Eye (tissue), 1 donor: ENCODE results near the gene AQP5.
"Not testable (repeated sequence)": the region's sequence is repeated elsewhere in the genome, so short reads cannot be mapped to it uniquely, and the experiment has no call there.

Experiments used
- DNase-seq: peaks from one replicate; pipeline ENCODE4 v3.0.0-alpha.2; 2015

Gene AQP5

DNA sequence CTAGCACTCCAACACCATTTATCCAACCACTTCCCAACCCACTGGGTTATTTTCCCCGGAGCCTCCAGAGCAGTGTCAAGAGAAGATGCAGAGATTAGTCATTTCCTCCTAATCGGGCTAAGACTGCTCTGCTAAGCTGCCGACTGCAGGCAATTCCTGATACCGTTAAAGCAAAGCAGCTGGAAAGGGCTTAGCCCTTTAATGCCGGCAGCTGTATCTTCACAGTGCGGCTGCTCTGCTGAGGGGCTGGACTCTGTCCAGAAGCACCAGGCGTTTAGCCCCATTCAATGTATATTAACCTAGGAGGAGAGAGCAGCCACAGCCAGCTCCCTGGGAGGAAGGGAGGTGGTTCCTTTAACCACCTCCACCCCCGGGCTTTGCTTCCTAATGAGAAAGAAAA, 22.2 kb downstream of the AQP5 start:
- DNase-seq, result peak; percentile 77

DNA sequence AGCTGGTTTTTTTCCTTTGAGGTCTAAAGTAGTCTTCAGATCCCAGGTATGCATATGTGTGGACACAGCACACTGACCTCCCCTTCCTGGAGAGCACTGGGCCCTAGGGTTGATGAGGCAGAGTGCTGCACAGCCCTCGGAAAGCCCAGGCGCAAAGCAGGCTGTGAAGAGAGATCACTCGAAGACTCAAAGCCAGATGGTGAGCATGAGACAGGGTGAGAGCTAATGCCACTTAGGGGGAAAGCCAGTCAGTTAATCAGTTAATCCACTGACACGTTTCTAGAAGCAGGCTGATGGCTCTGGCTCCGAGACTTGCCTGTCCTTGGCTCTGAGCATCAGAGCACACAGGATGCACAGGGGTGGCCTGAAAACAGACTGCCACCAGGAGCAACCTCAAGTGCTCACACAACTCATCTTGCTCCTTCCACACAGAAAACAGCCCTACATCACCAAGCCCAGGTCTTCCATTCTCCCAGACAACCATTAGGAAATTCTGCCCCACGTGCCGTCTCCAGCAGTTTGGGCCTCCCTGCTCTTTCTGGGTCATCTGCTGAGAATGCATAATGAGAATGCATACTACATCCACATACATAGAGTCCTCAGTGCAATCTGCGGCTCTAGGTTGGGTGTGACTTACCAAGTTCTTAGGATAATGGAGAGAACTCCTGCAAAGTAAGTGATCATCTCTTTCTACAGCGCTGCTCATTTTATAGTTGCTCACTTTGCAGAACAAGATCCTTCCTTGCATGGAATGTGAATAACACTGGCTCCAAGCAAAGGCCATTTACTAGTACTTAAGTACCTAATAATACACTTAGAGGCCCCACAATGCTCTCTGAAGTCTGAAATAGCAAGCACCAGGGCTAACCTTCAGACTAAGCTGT, 23.0 kb downstream of the AQP5 start:
- peak; percentile 65 for DNase-seq

DNA sequence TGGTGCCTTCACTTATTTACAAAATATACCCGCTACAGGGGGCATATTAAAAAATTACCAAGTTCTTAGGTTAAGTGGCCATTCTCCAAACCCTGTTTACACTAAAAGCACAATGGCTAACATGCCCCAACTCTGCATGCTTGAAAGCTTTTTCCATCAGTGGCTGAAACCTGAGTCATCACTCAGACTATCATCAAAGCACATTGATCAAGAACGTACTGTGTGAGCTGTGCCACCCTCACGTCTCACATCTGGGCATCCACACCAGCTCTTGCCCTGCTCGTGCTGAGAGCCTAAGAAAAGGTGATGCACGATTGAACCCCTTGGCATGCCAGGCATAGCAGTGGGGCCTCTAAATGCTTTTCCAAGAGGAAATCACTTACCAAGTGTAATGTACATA, 24.3 kb downstream of the AQP5 start:
- no peak for DNase-seq

DNA sequence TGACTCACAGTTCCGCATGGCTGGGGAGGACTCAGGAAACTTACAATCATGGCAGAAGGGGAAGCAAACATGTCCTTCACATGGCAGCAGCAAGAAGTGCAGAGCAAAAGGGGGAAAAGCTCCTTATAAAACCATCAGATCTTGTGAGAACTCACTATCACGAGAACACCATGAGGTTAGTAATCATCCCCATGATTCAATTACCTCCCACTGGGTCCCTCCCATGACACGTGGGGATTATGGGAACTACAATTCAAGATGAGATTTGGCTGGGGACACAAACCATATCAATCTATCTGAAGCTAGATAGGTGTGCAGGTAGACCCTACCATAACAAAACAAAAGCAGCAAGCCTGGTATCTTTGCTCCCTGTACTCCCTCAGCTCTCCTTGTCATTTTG, 24.8 kb downstream of the AQP5 start:
- DNase-seq, result not testable (repeated sequence)

DNA sequence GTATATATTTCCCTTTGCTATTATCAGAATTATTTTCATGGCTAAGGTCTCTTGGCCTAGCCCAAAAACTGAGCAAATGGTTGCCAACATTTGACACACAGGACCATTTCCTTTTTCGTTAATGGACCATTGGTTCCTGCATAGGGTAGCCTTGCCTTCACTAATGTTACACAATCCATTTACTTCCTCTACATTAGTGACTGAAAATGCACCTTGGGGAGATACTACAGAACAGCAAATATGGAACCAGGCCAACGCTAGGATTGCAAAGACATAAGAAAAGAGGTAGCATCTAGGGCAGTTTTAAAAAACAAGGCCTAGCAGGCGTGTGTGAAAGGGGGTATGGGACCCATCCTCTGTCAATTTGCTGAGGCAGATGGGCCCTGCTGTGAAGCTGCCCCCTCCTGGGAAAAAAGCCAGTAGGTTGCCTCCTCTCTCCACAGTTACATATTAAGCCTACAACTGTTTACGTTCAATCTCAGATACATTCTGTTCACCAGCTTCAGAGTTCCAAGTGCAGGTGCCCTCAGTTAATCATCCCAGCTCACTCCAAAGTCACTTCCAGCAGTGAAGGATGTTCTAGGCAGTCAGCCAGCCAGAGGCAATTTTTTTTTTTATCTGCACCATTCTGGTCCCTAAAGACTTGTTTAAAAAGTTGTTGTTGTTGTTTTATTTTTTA, 26.1 kb downstream of the AQP5 start:
- peak; percentile 26 for DNase-seq

DNA sequence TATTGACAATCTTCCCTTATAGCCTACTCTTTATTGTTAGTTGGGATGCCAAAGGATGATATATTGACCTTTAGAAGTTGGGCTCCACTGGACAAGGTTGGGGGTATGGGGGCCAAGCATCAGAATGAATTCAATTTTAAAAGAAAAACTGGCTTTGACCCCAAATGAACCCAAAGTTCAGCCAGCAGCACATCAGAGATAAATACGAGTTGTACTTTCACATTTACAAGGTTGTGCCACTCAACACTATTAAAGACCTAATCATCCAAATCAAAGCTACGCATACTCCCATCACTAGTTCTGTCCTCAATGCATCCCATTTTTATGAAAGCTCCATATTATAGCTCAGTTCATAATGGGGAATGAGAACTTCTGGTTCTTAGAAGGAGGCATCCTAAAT, 27.7 kb downstream of the AQP5 start:
- DNase-seq, result not testable (repeated sequence)

DNA sequence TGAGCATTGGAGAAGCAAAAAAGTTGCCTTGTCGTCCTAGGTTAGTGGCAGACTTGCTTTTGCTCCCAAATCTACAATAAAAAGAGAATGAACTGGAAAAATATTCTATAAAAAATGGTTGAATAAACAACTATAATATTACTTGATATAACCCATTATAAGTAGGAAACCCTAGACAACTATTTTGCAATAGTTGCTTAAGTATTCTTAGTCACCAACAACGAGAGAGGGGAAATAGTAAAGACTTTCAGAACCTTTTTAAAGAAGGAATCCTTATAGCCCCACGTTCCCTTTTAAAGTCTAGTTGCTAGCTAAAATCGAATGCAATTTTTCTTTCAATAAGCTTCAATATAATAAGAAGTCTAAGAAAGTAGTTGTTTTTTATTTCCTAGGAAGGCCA, 28.6 kb downstream of the AQP5 start:
- no peak for DNase-seq

DNA sequence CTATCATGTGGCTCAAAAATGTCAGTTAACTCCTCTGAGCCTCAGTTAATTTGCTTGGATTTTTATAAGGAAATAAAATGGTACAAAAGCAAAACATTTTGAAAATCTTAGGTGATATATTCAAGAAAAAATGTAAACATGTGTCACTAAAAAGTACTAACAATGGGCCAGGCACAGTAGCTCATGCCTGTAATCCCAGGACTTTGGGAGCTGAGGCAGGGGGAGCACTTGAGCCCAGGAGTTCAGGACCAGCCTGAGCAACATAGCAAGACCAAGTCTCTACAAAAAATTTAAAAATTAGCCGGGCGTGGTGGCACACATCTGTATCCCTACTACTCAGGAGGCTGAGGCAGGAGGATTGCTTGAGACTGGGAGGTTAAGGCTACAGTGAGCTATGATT, 36.8 kb downstream of the AQP5 start:
- no peak for DNase-seq

DNA sequence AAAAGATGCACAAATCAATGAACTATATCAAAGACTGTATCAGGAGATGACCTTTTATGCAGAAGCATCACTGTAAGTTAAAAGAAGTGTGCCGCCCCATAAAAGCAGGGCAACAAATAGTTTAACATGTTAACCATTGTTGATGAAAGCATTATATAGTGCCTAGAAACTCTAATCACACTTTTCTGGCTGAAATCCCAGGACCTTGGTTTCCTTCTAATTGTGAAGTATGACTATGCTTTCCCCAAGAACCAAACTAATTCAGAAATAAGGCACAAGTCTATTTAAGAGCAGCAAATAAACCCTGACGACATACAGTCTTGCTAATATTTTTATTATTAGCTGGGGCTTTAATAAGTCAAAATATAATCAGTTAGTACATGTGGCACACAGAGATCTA, 41.9 kb downstream of the AQP5 start:
- no peak for DNase-seq

DNA sequence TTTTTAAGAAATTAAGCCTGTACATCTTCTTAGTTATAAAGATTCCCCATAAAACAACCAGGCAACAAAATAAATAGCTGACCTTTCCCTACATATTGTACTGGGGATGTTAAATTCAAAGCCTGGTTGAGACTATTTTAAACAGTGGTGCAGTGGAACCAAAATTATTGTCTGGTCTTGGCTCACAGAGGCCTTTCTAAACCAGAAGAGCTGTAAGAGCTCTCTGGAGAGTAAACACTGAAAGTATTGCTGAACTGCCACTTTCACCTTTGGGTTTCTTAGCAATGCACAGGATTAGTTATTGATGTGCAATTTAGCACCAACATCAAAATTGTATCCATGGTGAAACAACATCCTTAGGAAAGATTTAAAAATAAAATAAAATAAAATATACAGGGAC, 43.0 kb downstream of the AQP5 start:
- DNase-seq, result no peak

DNA sequence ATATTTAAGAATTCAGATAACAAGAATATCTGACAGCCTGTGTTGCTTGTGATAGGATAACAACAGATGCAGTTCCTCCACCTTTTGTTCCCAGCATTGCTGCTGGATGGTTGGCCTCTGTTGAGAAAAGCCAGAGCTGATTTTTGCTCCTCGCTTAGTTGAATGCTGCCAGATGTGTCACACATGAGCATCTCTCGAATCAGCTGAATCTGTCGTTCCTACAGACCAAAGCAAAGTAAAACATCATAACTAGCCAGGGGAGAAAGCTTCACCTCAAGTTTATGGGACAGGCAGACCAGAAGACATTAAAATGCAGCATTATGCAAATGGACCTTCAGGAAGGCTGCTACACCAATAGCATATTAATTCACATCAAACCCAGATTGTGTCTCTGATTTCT, 43.5 kb downstream of the AQP5 start:
- no peak for DNase-seq

DNA sequence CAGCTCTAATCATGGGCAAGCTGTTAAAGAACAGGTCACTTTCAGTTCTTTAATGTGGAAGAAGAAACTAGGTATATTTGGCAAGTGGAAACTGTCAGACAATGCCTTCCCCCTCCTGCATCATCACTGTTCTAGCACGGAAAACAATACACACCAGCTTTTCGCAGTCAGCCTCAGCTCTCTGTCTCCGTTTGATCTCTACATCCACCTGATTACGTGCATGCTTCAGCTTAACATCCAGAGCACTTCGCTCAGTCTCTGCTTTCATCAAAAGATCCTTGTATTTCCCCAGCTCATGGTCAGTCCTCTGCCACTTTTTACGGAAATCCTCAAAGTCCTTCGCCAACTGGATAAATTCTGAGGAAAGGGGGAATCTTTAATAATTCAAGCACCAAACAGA, 44.6 kb downstream of the AQP5 start:
- DNase-seq, result no peak

DNA sequence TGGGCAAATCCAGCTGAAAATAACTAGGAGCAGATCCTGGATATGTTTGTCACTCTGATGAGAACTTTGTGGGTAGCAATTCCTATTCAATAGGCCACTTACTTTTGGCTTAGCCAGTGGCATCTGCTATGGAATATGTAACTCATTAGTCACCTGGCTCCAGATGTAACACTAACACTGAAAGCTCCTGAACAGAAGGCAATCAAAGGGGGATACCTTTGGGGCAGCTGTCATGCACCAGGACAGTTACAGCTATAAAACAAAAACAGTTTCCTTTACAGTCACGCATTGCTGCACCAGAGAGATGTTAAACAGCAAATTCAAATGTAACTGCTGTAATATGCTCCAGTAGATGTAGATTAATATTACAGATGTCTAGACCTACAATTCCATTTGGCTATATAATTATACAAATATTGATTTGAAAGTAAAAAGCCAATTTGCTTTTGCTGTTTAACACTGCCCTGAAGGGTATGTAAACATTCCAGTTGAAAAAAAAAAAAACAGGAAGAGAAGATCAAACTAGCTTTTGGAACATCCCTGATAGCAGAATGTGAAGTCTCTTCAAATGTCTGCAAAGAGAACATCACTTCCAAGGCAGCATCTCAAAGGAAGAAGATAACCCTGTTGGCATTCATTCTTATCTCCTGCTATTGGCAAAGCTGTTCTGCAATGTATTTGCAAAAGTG, 45.2 kb downstream of the AQP5 start:
- no peak for DNase-seq

DNA sequence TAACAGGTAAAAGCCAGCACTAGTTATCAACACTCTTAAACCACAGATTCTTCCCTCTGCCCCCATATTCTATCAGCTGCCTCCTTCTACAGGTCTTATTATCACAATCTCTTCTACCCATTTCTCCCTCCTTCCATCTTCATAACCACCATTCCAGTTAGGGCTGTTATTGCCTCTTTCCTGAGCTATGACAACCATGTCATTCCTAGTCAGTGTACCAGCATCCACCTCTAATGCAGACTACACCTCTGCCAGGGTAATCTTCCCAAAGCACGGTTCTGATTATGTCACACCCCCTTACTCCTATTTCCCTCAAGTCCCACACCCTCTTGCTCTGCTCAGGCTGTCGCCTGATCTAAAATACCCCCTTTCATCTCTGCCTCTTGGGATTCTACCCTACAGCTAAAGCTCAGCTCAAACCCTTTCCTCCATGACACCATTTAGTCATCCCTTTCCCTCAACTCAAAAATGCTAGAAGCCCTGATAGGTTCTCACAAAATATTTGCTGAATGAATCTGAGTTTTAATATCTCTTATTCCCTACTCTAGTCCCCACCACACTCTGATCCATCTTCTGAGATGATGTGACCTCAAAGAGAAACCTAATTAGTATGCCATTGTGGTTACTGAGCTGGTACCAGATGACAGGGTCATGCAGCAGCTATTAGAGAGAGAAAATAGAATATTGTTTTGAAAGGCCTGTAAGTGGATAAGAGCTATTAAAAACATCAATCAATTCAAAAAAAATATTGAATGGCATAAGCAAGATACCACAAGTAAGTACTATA, 51.9 kb downstream of the AQP5 start:
- no peak for DNase-seq

DNA sequence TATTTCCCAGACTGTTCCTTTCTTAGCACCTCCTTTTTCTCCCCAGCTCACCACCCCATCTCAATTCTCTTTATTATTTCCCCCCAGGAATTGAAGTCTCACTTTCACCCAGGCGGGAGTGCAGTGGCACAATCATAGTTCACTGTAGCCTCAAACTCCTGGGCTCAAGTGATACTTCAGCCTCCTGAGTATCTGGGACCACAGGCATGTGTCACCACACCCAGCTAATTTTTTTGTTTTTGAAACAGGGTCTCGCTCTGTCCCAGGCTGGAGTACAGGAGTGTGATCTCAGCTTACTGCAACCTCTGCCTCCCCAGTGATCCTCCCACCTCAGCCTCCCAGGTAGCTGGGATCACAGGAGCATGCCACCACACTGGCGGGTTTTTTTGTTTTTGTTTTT, 52.7 kb downstream of the AQP5 start:
- no peak for DNase-seq
